Measurements from ENCODE around the gene MRPS14. TPM values are rescaled to one million over a fixed set of nuclear protein-coding genes. Genes with fewer than 3 reads are reported as not detected.
"Not testable (repeated sequence)": the region's sequence is repeated elsewhere in the genome, so short reads cannot be mapped to it uniquely, and the experiment has no call there.

The MRPS14 gene
- total RNA-seq, 2 donors from 2014 or later, result 30.3 to 30.9 TPM

DNA sequence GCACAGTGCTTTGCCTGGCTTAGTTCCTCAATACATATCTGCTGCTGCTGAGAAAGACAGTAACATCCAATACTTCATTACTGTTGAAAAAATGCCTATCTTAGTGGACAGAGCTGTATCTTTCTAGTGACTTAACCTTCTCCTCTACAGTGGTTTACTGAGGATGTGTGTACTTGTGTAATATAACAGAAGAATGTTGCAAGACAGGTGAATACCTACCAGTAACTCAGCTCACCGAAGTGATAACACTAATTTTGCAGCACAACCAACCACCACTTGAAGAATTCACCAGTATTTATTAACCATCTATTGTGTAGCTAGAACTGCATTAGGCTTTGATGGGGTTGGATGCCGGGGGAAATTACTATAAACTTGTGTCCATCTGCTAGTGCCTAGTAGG is 27.8 kb upstream of the MRPS14 start:
- Mint-ChIP-seq H3K4me3 (no peak overlapping the region), H3K27me3 (ENCODE audit: insufficient read depth) (peaks cover 11% of the 10 kb centered on the region), H3K9me3 (no peaks in the 10 kb centered on the region), H3K36me3 (ENCODE audit: low read depth) (no peaks in the 10 kb centered on the region), H3K4me1 (no peaks in the 10 kb centered on the region), H3K27ac (no peak overlapping the region)
- H3K4me3 ChIP-seq (ENCODE audit: low read length), result no peak overlapping the region
- DNase-seq, result no peak
- H3K9me3 ChIP-seq (ENCODE audit: control insufficient read depth, low read length), result no peaks in the 10 kb centered on the region
- no peak overlapping the region for H3K27ac ChIP-seq (ENCODE audit: low read depth, low read length)
- TF ChIP-seq, protein P1, sequence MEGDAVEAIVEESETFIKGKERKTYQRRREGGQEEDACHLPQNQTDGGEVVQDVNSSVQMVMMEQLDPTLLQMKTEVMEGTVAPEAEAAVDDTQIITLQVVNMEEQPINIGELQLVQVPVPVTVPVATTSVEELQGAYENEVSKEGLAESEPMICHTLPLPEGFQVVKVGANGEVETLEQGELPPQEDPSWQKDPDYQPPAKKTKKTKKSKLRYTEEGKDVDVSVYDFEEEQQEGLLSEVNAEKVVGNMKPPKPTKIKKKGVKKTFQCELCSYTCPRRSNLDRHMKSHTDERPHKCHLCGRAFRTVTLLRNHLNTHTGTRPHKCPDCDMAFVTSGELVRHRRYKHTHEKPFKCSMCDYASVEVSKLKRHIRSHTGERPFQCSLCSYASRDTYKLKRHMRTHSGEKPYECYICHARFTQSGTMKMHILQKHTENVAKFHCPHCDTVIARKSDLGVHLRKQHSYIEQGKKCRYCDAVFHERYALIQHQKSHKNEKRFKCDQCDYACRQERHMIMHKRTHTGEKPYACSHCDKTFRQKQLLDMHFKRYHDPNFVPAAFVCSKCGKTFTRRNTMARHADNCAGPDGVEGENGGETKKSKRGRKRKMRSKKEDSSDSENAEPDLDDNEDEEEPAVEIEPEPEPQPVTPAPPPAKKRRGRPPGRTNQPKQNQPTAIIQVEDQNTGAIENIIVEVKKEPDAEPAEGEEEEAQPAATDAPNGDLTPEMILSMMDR (conservative IDR thresholded peaks at IDR 0.05), result no peak
- H3K9ac ChIP-seq (ENCODE audit: extremely low read depth, low read length, poor library complexity, severe bottlenecking), result no peak overlapping the region
- no peaks in the 10 kb centered on the region for H3K4me1 ChIP-seq (ENCODE audit: control insufficient read depth, insufficient read depth, low read length)
- 93 to 100% methylated on average over 1 of the region's 2 CpGs for WGBS, 2 experiments (ENCODE audit: insufficient coverage in 1 of 2, insufficient read length in 1 of 2)
- H3K36me3 ChIP-seq (ENCODE audit: control insufficient read depth, insufficient read depth, low read length), result no peaks in the 10 kb centered on the region
- H3K27me3 ChIP-seq (ENCODE audit: control insufficient read depth, insufficient read depth, low read length, poor library complexity, severe bottlenecking), result no peaks in the 10 kb centered on the region

DNA sequence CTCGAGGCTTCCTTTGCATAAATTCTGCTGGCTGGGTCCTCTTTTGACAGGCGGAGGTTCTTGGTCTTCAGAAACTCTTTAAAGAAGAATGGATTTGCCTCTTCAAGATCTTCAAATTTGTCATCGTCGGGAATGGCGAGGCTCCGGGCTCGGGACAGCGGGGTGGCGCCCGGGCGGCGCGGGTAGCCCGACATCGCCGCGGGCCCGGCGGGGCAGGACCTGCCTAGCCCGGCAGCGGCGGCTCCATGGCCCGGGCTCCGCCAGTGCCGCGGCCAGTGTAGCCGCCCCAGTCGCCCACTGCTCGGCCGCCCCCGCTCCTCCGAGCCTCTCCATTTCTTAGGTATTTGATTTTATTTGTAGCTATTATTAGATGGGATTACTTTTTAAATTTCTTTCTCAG is 22.3 kb upstream of the MRPS14 start:
- peaks cover 5% of the 10 kb centered on the region for H3K27me3 Mint-ChIP-seq (ENCODE audit: insufficient read depth)

DNA sequence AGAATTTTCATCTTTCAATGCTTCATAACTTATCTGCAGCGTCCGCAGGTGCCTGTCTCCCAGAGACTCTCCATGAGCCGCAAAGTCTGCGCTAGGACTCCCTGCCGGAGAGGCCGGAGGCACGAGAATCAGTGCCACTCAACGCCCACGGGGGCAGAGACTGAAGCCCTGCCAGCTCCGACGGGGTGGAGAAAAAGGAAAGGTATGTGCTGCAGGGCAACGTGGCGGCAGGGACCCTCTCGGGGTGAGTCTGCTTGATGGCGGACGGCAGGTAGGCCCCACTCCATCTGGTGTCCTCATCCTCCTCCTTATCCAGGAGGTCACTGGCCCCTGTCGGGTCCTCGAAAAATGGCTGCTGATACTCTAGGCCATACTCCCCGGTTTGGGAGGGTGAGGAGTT is 21.9 kb upstream of the MRPS14 start:
- no peaks in the 10 kb centered on the region for H3K27me3 ChIP-seq (ENCODE audit: control insufficient read depth, insufficient read depth, low read length, poor library complexity, severe bottlenecking)
- Mint-ChIP-seq H3K4me1 (no peaks in the 10 kb centered on the region), H3K4me3 (no peak overlapping the region), H3K27me3 (ENCODE audit: insufficient read depth) (peaks cover 4% of the 10 kb centered on the region), H3K36me3 (ENCODE audit: low read depth) (no peaks in the 10 kb centered on the region), H3K9me3 (no peaks in the 10 kb centered on the region), H3K27ac (no peak overlapping the region)
- no peaks in the 10 kb centered on the region for H3K4me1 ChIP-seq (ENCODE audit: control insufficient read depth, insufficient read depth, low read length)
- H3K9me3 ChIP-seq (ENCODE audit: control insufficient read depth, low read length), result no peaks in the 10 kb centered on the region
- DNase-seq, result no peak
- TF ChIP-seq, protein P1 (conservative IDR thresholded peaks at IDR 0.05), result no peak
- no peak overlapping the region for H3K27ac ChIP-seq (ENCODE audit: low read depth, low read length)
- no peak overlapping the region for H3K9ac ChIP-seq (ENCODE audit: extremely low read depth, low read length, poor library complexity, severe bottlenecking)
- H3K4me3 ChIP-seq (ENCODE audit: low read length), result no peak overlapping the region
- 95 to 96% methylated on average over 14 to 19 of the region's 19 CpGs for WGBS, 2 experiments (ENCODE audit: insufficient coverage in 1 of 2, insufficient read length in 1 of 2)
- H3K36me3 ChIP-seq (ENCODE audit: control insufficient read depth, insufficient read depth, low read length), result no peaks in the 10 kb centered on the region

More for the DNA sequence above, 22.3 kb upstream of the MRPS14 start:
- DNase-seq, result no peak
- Histone ChIP-seq H3K4me3 (ENCODE audit: low read length) (no peak overlapping the region), H3K36me3 (ENCODE audit: control insufficient read depth, insufficient read depth, low read length) (no peaks in the 10 kb centered on the region), H3K9ac (ENCODE audit: extremely low read depth, low read length, poor library complexity, severe bottlenecking) (no peak overlapping the region), H3K4me1 (ENCODE audit: control insufficient read depth, insufficient read depth, low read length) (no peaks in the 10 kb centered on the region), H3K27ac (ENCODE audit: low read depth, low read length) (no peak overlapping the region), H3K27me3 (ENCODE audit: control insufficient read depth, insufficient read depth, low read length, poor library complexity, severe bottlenecking) (no peaks in the 10 kb centered on the region), H3K9me3 (ENCODE audit: control insufficient read depth, low read length) (no peaks in the 10 kb centered on the region)
- WGBS, 2 experiments (ENCODE audit: insufficient coverage in 1 of 2, insufficient read length in 1 of 2), result 90 to 97% methylated on average over 13 to 32 of the region's 32 CpGs
- H3K4me3 Mint-ChIP-seq, result no peak overlapping the region
- no peaks in the 10 kb centered on the region for H3K36me3 Mint-ChIP-seq (ENCODE audit: low read depth)
- TF ChIP-seq, protein P1 (conservative IDR thresholded peaks at IDR 0.05), result no peak
- H3K4me1 Mint-ChIP-seq, result no peaks in the 10 kb centered on the region
- no peaks in the 10 kb centered on the region for H3K9me3 Mint-ChIP-seq
- H3K27ac Mint-ChIP-seq, result no peak overlapping the region

DNA sequence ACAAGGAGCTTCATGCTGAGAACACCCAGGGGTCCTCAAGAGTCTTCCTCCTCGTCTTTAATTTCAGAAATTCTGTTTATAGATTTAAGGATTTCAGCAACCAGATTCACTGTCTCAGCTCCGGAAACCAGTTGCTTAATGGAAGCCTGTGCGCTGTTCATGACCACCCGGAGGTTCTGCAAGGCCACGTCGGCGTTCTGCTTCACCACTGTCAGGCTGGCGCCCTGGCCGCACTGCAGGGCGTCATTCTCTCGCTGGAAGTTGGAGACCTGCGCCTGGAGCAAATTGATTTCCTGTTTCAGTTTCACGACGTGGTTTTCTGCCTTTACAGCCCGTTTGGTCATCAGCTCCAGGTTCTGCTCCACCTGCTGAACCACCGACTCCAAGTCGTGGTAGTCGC is 21.4 kb upstream of the MRPS14 start:
- WGBS, 2 experiments (ENCODE audit: insufficient coverage in 1 of 2, insufficient read length in 1 of 2), result 94 to 98% methylated on average over 17 to 18 of the region's 18 CpGs
- H3K4me1 ChIP-seq (ENCODE audit: control insufficient read depth, insufficient read depth, low read length); H3K27ac ChIP-seq (ENCODE audit: low read depth, low read length); H3K4me1 Mint-ChIP-seq; H3K4me3 Mint-ChIP-seq; H3K36me3 ChIP-seq (ENCODE audit: control insufficient read depth, insufficient read depth, low read length); H3K9ac ChIP-seq (ENCODE audit: extremely low read depth, low read length, poor library complexity, severe bottlenecking); H3K4me3 ChIP-seq (ENCODE audit: low read length); H3K27me3 Mint-ChIP-seq (ENCODE audit: insufficient read depth); H3K27ac Mint-ChIP-seq; DNase-seq; H3K9me3 Mint-ChIP-seq; H3K36me3 Mint-ChIP-seq (ENCODE audit: low read depth); H3K27me3 ChIP-seq (ENCODE audit: control insufficient read depth, insufficient read depth, low read length, poor library complexity, severe bottlenecking); H3K9me3 ChIP-seq (ENCODE audit: control insufficient read depth, low read length): not testable (repeated sequence)
